ENCODE data around the gene HOXC10. TPM values are rescaled to one million over a fixed set of nuclear protein-coding genes. Genes with fewer than 3 reads are reported as not detected.

The HOXC10 gene
- total RNA-seq, 1 experiment from 2014 or later = 154 TPM

DNA sequence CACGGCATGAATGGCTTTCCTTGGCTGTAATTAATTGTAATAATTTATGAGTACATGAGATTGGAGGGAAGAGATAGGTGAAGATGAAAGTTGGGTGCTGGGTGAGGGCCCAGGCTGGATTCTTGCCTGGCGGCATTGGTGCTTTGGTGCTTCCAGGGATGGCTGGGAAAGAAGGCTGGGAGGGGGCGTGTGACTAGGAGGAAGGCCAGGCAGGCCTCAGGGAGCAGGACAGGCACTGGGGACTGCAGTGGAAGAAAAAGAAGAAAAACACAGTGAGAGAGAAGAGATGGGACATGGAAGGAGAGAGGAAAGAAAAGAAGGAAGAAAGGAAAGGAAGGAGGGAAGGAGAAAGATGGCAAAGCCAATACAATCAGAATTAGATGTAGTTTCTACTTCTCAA is 18.7 kb downstream of the HOXC10 start:
- intact Hi-C loops (cut with micrococcal nuclease; ENCODE audit: unreplicated experiment) (no loop called here), in situ Hi-C loops (cut with HindIII; ENCODE audit: low pct_unique_long_range_greater_than_20kb, low sequenced_read_pairs) (no loop called here)
- H3K27me3 ChIP-seq (ENCODE audit: control insufficient read depth, insufficient read depth, low read length) = no peaks in the 10 kb centered on the region
- no peak for DNase-seq (ENCODE audit: low read depth, low spot score)
- no TSS peak for BruUV-seq (replicated peaks)
- H3K4me3 ChIP-seq (ENCODE audit: low read depth in 2 of 2, low read length in 2 of 2) = peak overlapping the region; percentile 47 to 66
- H3K36me3 ChIP-seq (ENCODE audit: control insufficient read depth, insufficient read depth, low read length) = peaks cover 3% of the 10 kb centered on the region
- TF ChIP-seq CTCF (IDR thresholded peaks at IDR 0.05) = no peak
- TF ChIP-seq SIN3A (IDR thresholded peaks at IDR 0.05; ENCODE audit: borderline replicate concordance, insufficient read depth, low read depth, low read length) = no peak
- TF ChIP-seq, protein P1, sequence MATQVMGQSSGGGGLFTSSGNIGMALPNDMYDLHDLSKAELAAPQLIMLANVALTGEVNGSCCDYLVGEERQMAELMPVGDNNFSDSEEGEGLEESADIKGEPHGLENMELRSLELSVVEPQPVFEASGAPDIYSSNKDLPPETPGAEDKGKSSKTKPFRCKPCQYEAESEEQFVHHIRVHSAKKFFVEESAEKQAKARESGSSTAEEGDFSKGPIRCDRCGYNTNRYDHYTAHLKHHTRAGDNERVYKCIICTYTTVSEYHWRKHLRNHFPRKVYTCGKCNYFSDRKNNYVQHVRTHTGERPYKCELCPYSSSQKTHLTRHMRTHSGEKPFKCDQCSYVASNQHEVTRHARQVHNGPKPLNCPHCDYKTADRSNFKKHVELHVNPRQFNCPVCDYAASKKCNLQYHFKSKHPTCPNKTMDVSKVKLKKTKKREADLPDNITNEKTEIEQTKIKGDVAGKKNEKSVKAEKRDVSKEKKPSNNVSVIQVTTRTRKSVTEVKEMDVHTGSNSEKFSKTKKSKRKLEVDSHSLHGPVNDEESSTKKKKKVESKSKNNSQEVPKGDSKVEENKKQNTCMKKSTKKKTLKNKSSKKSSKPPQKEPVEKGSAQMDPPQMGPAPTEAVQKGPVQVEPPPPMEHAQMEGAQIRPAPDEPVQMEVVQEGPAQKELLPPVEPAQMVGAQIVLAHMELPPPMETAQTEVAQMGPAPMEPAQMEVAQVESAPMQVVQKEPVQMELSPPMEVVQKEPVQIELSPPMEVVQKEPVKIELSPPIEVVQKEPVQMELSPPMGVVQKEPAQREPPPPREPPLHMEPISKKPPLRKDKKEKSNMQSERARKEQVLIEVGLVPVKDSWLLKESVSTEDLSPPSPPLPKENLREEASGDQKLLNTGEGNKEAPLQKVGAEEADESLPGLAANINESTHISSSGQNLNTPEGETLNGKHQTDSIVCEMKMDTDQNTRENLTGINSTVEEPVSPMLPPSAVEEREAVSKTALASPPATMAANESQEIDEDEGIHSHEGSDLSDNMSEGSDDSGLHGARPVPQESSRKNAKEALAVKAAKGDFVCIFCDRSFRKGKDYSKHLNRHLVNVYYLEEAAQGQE (IDR thresholded peaks at IDR 0.05; ENCODE audit: insufficient read depth in 1 of 2, low read depth in 2 of 2, low read length in 1 of 2) = no peak
- TF ChIP-seq POLR2AphosphoS5 (IDR thresholded peaks at IDR 0.05; ENCODE audit: low read depth, low read length) = no peak
- TF ChIP-seq TCF7L2 (IDR thresholded peaks at IDR 0.05; ENCODE audit: low read depth, low read length) = no peak
- peaks cover 44% of the 10 kb centered on the region for H3K4me1 ChIP-seq (ENCODE audit: control insufficient read depth, insufficient read depth, low read length)
- ATAC-seq = no peak
- POLR2A ChIA-PET = interaction anchor here (0.5 to 0.8 kb wide), 2 partner anchors 16 to 17 kb away, joined by 3 to 5 read pairs; no protein-coding TSS in a partner anchor
- H3K9me3 ChIP-seq (ENCODE audit: control insufficient read depth, insufficient read depth, low read depth, low read length) = no peaks in the 10 kb centered on the region
- H3K27ac ChIP-seq (ENCODE audit: low read length) = peak overlapping the region; percentile 99
- CTCF ChIA-PET = interaction anchor here (0.6 to 0.7 kb wide), 2 partner anchors 14 to 23 kb away, joined by 4 to 5 read pairs; no protein-coding TSS in a partner anchor

DNA sequence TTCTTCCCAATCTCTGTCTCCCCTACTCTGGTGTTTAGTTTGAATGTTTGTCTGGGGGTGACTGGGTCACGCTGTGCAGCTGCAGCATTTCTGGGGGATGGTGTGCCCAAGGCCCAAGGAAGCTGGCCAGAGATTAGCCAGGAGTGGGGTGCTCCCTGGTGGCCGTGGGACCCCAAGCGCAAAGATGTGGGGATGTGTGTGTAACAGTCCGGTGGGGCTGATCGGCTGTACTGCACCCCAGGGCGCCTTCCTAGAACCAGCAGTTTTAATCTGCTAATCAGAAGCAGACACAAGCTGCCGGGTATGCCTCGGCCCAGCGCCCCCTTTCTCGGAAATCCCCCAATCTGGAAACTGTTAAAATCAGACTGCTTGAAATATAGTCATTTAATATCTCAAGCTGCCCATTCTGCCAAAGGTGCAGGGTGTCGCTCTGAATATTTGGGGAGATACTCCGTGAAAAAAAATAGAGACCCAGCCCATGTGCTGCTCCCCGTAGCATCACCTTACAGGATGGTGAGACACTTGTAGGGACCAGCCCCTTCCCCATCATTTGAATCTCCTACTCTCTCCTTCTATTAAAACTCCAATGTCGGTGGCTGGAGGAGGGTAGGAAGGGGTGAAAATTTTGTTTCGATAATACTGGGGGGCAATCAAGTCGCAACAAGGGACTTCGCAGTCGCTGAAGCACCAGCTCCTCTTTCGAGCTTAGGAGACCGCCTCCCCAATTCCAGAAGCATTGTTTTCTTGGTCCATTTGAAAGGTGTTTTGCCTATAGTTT is 19.3 kb downstream of the HOXC10 start:
- in situ Hi-C loops (cut with HindIII; ENCODE audit: low pct_unique_long_range_greater_than_20kb, low sequenced_read_pairs) (no loop called here), intact Hi-C loops (cut with micrococcal nuclease; ENCODE audit: unreplicated experiment) (no loop called here)
- Histone ChIP-seq H3K27ac (ENCODE audit: low read length) (peak overlapping the region; percentile 99), H3K4me3 (ENCODE audit: low read depth in 2 of 2, low read length in 2 of 2) (peak overlapping the region; percentile 47 to 66), H3K9me3 (ENCODE audit: control insufficient read depth, insufficient read depth, low read depth, low read length) (no peaks in the 10 kb centered on the region), H3K27me3 (ENCODE audit: control insufficient read depth, insufficient read depth, low read length) (no peaks in the 10 kb centered on the region), H3K36me3 (ENCODE audit: control insufficient read depth, insufficient read depth, low read length) (peaks cover 3% of the 10 kb centered on the region), H3K4me1 (ENCODE audit: control insufficient read depth, insufficient read depth, low read length) (peaks cover 44% of the 10 kb centered on the region)
- ChIA-PET CTCF (interaction anchor here (0.6 kb wide), 2 partner anchors 12 to 23 kb away, joined by 3 to 4 read pairs; no protein-coding TSS in a partner anchor), POLR2A (no interaction called here)
- DNase-seq (ENCODE audit: low read depth, low spot score) (no peak), ATAC-seq (no peak)
- no TSS peak for BruUV-seq (replicated peaks)
- TF ChIP-seq, protein P1 (IDR thresholded peaks at IDR 0.05; ENCODE audit: insufficient read depth in 1 of 2, low read depth in 2 of 2, low read length in 1 of 2) = no peak
- TF ChIP-seq TCF7L2 (IDR thresholded peaks at IDR 0.05; ENCODE audit: low read depth, low read length) = no peak
- peak; percentile 23; the same call in 1 of the 2 replicates for TF ChIP-seq CTCF (IDR thresholded peaks at IDR 0.05)
- peak; percentile 36; the same call in 1 of the 2 replicates for TF ChIP-seq POLR2AphosphoS5 (IDR thresholded peaks at IDR 0.05; ENCODE audit: low read depth, low read length)
- 0 out of 2 replicates have a peak, but pooled peaks have one; percentile 55 for TF ChIP-seq SIN3A (IDR thresholded peaks at IDR 0.05; ENCODE audit: borderline replicate concordance, insufficient read depth, low read depth, low read length)

Measured in Panc1 (cell line).